Omental fat pad (tissue), 4 donors: ENCODE measurements around the gene ARAP1. TPM values are rescaled to one million over a fixed set of nuclear protein-coding genes. Genes with fewer than 3 reads are reported as not detected.

Source experiments
- ATAC-seq: fragments of 150-250 bp; one replicate; pipeline ENCODE4 v1.9.1; 2016; ENCODE audit warnings: mild to moderate bottlenecking, moderate library complexity; ENCODE audit not compliant: low FRiP score
- DNase-seq: peaks from one replicate; pipeline ENCODE4 v3.0.0-alpha.2; 2019; ENCODE audit warnings: low spot score
- total RNA-seq, 4 donors: library from RNA; depleted of rRNA; stranded (reverse); fragments of >200 nt; gene quantifications; one replicate each; pipeline ENCODE4 v1.1.0, GENCODE V29; 2016
- TF ChIP-seq, protein P1 (sequence below), 3 donors: fragments of 450-650 bp; IDR thresholded peaks; one replicate each; pipeline ENCODE4 v1.5.1; 2016 to 2017; ENCODE audit warnings: antibody characterized with exemption in 3 of 3, mild to moderate bottlenecking in 3 of 3, moderate library complexity in 2 of 3

Gene ARAP1
- total RNA-seq, 4 donors from 2014 or later = 112 to 204 (median 123) TPM

DNA sequence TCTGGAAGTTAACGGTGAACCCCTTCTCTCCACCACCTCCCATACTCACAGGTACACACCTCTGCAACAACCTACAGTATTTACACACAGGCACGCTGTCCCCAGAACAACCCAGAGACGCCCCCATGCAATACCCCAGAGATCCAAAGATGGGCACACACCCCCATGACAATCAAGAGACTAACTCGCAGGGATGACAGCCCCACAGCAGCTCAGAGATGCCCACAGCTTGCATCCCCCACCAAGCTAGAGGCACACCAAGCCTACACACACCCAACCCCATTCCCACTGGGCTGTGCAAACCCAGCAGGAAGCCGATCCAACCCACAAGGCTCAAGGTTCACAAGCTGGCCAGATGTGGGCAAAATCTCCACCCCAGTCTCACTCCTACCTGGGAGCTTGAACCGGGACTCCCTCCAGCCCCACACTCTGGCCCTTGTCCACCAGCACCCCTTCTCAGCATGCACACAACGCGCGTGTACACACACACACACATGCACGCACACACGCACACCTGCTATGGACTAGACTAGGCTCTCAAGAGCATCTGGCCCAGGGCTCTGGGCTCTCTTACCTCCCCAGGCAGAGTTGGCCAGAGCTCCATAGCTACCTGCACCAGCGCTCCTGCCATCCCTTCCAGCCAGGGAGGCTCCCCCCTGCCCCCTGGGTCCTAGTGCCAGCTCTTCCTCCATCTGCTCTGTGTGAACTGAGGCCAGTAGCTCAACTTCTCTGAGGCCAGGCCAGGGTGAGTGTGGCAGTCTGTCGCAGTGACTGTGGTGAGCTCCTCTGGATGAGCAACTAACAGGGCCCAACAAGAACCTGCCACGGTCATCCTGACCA lies 30.1 kb upstream of the ARAP1 start:
- peak; percentile 13 for ATAC-seq
- no peak for DNase-seq
- TF ChIP-seq, protein P1, sequence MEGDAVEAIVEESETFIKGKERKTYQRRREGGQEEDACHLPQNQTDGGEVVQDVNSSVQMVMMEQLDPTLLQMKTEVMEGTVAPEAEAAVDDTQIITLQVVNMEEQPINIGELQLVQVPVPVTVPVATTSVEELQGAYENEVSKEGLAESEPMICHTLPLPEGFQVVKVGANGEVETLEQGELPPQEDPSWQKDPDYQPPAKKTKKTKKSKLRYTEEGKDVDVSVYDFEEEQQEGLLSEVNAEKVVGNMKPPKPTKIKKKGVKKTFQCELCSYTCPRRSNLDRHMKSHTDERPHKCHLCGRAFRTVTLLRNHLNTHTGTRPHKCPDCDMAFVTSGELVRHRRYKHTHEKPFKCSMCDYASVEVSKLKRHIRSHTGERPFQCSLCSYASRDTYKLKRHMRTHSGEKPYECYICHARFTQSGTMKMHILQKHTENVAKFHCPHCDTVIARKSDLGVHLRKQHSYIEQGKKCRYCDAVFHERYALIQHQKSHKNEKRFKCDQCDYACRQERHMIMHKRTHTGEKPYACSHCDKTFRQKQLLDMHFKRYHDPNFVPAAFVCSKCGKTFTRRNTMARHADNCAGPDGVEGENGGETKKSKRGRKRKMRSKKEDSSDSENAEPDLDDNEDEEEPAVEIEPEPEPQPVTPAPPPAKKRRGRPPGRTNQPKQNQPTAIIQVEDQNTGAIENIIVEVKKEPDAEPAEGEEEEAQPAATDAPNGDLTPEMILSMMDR (IDR thresholded peaks at IDR 0.05) = no peak

DNA sequence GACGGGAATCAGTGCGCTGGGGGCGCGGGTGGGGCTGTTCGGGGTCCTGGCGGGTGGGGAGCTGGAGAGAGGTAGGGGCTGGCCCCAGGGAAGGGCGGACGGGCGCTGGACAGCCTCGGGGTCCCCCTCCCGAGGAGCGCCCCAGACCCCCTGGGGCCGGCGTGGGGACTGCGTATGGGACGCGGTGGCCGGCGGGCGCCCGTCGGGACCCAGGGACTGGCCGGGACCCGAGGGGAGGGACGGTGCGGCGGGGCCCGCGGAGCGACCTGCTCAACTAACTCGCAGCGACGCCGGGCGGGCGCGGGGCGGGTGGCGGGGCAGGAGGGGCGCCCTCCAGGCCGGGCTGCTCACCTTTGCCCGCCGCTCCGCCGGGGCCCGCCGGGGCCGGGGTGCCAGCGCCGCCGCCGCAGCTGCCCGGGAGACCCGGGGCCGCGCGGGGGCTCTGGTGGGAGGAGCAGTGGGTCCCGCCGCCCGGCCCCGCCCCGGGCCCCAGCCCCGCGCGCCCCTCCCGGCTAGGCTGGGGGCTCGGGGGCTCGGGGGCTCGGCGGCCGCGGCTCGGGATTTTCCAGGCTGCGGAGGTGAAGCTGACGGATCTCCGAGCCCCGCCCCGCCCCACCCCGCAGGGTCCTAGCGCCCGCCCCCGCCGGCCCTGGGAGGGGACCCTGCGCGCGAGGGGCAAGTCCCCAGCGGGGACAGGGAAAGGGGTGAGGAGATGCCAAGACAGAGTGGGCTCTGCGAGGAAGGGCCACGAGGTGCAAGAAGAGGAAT lies 29.3 kb upstream of the ARAP1 start:
- ATAC-seq = peak; percentile 47
- TF ChIP-seq, protein P1 (IDR thresholded peaks at IDR 0.05) = no peak
- no peak for DNase-seq

DNA sequence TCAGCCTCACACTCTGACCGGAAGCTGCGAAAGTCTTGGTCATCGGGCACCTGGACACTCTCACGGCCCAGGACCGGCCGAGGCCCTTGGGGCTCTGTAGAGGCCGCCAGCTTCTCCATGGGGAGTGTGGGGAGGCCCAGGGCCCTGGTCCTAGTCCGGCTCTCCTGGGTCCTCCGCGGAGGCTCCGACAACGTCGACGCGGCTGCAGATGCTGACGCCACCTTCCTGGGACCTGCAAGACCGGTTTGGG lies 28.8 kb upstream of the ARAP1 start:
- TF ChIP-seq, protein P1 (IDR thresholded peaks at IDR 0.05) = no peak
- DNase-seq (no peak), ATAC-seq (no peak)

DNA sequence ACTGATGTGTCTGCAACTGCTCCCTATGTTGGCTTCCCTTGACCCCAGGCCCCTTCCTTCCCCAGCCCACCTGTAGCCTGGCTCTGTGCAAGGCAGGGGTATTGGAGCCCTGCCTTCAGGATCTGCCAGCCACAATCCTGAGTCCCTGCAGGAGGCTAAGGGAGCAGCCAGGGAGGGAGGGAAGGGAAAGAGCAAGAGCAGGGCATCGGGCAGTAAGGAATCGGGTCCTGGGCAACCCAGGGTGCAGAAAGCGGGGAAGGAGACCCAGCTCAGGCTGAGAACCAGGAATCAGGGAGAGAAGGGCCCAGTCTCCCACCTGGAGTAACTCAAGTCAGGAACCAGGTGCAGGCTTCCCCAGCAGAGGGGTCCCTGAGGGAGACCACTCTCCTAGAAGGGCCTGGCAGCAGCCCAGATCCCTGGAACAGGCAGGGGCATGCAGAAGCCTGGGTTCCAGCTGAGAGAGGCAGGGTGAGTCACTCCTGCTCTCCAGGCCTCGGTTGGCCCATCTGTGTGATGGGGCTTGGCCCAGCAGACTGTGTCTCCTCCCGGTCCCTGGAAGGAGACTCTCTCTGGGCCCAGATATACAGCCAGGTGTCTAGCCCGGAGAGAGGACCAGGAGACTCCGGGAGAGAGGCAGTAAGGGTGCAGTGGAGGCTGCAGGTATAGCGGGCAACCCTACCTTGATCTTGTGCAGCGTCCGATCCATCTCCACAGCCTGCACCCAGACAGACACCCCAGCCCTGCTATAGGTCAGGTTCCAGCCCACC lies 28.3 kb upstream of the ARAP1 start:
- TF ChIP-seq, protein P1 (IDR thresholded peaks at IDR 0.05) = no peak
- DNase-seq (no peak), ATAC-seq (no peak)

DNA sequence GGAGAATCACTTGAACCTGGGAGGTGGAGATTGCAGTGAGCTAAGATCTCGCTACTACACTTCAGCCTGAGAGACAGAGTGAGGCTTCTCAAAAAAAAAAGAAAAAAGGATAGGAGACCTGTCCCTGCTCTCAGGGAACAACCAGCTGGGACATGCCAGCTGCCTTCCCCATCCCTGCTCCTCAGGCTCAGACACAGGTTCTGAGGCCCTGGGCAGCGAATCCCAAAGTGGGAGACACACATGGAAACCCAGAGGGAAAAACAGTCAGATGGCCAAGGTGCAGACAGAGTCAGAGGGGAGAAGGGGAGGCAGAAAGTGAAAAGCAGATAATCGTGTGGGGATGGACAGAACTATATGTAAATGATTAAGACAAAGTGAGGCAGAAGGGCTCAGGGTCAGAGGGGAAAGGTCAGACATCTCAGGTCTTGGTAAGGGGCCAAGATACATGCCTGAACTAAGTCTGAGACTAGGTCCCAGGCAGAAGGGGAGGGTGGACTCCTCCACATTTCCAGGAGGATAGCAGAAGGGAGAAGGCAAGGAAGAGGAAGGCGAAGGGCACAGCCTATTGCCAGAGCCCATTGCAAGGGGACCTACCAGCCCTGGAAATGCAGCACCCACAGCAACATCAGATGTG lies 27.4 kb upstream of the ARAP1 start:
- DNase-seq (no peak), ATAC-seq (no peak)
- TF ChIP-seq, protein P1 (IDR thresholded peaks at IDR 0.05) = no peak

DNA sequence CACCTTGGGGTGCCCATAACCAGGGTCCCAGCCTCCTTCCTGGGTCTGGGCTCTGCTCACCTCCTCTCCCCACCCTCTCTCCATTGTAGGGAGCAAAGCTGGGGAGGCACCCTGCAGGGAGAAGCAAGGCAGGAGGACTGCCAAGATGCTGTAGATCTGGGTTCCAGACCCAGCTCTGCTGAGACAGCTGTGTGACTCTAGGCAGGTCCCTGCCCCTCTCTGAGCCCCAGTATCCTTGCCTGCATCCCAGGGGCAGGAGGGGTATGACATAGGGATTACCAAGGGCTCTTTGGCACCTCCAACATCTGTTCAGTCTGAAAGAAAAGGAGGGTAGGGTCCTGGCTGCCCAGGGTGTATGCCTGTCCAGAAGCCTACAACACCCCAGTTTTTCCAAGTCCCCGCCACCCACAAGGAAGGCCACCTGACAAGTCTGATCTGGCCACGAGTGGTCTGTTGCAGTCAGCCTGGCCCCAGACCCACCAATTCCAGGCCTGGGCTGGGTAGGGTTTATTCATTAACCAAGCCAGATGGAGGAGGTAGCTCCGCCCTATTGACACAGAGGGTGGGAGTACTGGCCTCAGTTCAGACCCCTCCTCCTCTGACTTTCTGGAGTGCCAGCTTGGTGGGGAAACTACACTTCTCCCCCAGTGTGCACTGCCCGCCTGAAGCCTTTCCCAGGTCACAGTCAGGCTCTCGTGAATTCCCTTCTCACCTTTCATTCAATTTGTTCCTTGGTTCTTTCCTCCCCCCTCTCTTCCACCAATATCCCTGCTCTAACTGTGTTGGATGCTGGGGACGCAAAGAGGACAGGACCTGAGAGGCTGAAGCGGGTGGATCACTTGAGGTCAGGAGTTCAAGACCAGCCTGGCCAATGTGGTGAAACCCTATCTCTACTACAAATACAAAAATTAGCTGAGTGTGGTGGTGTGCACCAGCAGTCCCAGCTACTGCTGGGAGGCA lies 26.6 kb upstream of the ARAP1 start:
- TF ChIP-seq, protein P1 (IDR thresholded peaks at IDR 0.05) = no peak
- no peak for DNase-seq
- no peak for ATAC-seq
